T-helper 2 cell (primary cell): ENCODE results near the gene MCF2L.

ENCODE experiments used
- DNase-seq, 5 experiments: peaks; one replicate each; pipeline versions ENCODE4 v3.0.0 to v3.0.0-alpha.2; 2012 to 2022

Gene MCF2L

GRCh38 chr13:113033054-113033850, 64.2 kb downstream of the MCF2L start:
- no peak for DNase-seq

GRCh38 chr13:113034451-113035212, 65.6 kb downstream of the MCF2L start:
- DNase-seq: no peak

- no peak for DNase-seq
Observed at GRCh38 chr13:113035213-113035800, 66.3 kb downstream of the MCF2L start.

- DNase-seq: no peak
Observed at GRCh38 chr13:113036401-113036800, 67.4 kb downstream of the MCF2L start.

GRCh38 chr13:113040031-113040430, 71.0 kb downstream of the MCF2L start:
- no peak for DNase-seq

GRCh38 chr13:113040597-113041292, 71.7 kb downstream of the MCF2L start:
- DNase-seq: no peak

GRCh38 chr13:113041293-113041690, 72.3 kb downstream of the MCF2L start:
- no peak for DNase-seq

- DNase-seq: no peak
Observed at GRCh38 chr13:113041896-113042295, 72.9 kb downstream of the MCF2L start.

GRCh38 chr13:113042456-113042855, 73.4 kb downstream of the MCF2L start:
- no peak for DNase-seq

GRCh38 chr13:113043001-113043630, 74.1 kb downstream of the MCF2L start:
- no peak for DNase-seq

DNA sequence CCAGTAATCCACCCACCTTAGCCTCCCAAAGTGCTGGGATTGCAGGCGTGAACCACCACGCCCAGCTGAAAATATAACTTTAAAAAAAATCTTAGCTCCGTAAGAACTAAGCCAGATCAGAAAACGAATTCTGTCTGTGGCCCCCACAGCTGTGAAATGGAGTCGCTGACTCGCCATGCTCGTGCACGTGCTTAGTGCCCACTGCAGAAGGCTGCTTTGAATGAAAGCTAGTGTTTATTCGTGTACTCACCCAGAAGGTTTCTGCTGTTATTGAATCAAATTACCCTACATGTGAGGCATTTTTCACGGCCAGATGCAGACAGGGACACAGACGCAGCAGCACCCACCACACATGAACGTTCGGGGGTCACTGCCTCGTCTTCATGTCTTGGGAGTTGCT, 74.9 kb downstream of the MCF2L start:
- DNase-seq: no peak

DNA sequence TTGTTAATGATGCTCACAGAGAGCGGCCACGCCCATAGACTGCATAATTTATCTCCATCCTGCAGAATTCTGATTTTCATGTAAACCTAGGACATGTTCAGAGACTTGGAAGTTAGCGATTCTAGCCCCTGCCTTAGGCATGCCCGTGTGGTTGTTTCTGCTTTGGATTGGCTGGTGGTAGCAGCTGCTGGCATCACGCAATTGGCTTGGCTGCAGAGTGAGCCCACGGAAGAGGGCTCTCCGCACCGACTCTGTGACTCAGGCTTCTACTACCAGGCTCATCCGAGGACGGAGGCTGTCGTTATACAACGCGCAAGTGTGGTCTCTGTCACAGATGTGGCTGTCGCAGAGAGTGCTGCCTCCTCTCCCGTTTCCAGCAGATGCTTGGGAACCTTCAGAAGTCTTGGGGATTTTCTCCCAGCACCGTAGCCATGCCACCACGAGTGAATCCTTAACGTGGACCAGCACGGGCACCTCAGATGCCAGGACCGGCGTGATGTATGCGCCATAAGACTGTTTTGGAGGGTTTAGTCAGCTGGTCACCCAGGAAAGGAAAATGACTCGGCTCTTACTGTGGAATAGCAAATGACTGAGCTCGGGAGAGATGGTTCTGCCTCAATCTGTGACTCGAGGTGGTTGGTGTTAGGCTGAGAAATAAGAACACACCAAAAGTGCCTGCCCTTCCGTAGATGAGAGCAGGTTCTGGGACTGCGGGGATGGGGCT, 75.5 kb downstream of the MCF2L start:
- no peak for DNase-seq

DNA sequence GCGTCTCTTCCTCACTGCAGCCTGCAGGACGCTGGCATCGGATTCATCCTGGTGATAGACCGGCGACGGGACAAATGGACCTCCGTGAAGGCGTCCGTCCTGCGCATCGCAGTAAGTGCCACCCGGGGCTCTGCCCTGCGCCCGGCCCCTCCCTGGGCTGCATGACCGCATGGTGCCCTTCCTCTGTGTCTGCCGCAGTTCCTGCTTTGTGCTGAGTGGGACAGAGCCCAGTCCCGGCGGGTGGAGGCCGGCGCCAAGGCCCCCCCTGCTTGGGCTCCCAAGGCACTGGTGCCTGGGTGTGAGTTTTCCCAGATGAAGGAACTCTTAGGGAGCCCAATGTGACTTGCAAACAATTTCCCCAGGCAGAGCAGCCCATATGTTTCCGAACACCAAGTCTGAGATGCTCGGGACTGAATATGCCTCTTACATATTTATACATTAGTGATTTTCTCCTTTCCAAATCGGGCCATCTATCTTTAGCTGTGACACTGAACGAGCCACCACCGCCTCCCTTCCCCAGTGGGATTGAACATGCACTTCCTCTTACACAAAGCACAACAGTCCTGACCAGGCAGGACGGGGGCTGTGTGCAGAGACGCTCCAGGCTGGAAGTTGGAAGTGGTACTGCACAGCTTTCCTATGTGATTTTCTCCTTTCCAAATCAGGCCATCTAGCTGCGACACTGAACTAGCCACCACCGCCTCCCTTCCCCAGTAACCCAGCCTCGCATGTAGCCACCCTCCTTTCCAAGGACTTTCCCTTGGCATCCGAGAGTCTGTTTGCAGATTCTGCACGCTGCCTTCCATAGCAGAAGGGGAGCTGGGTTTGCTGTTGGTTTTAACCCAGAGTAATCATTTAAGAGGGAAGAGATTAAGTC, 76.5 kb downstream of the MCF2L start:
- DNase-seq: no peak

GRCh38 chr13:113046128-113046882, 77.3 kb downstream of the MCF2L start:
- no peak for DNase-seq

- DNase-seq: no peak
Observed at GRCh38 chr13:113046883-113047244, 77.8 kb downstream of the MCF2L start.

DNA sequence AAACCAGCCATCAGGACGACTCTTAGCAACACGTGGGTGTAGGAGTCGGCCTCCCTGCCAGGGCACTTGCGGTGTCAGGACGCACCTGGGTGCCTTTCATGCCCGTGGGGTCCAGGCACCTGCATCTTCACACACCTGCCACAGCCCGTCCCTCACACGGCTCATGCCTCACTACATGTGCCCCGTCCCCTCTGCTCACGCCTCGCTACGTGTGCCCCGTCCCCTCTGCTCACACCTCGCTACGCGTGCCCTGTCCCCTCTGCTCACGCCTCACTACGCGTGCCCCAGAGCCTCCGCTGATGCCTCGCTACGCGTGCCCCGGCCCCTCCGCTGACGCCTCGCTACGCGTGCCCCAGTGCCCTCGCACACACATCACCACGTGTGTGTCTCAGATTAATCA, 78.6 kb downstream of the MCF2L start:
- DNase-seq: no peak

DNA sequence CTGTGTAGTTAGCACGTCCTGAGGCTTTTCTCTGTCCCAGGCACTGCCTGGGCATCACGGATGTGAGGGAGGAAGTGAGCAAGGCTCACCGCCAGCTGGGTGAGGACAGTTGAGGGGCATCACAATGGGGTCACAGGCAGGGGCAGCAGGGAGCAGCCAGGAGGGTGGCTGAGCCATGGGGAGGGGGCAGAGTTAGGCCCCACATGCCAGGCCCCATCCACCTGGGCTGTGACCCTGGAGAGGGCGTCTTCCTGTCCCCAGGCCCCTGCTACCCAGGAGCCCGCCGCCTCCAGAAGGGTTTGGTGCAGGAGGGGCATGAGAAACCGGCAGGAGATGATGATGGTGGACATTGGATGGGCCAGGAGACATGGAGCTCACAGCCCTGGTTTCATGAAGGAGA, 79.8 kb downstream of the MCF2L start:
- no peak for DNase-seq

DNA sequence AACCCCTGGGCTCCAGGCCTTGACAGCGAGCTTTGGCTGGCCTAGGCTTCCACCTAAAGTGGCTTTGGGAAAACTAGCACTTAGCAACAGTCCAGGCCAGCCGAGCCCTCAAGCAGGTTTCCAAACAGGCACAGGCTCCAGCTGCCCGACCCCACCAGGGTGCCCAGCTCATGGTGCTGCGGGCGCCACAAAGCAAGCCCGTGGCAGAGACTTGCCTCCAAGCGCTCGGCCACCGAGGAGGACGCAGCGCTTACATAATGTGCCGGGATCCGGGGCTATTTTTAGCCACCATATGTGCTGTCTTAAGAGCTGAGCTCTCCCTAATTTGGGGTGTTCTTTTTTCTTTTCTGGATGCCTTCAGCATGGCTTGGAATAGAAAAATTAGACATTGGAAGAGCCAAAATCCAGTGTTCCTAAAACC, 80.5 kb downstream of the MCF2L start:
- DNase-seq: no peak

DNA sequence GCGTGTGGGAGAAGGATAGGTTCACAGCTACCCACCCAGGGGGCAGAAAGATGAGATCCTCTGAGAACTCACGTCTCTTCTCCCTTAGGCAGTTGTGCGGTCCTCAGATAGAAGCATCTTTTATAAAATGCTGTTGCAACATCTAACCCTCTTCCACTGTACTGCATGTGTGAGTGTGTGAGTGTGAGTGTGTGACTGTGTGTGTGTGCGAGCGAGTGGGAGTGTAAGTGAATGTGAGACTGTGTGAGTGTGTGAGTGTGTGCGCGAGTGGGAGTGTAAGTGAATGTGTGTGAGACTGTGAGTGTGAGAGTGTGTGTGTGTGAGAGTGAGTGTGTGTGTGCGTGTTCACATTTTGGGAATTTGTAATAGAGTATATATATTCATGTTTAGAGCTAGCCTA, 81.0 kb downstream of the MCF2L start:
- DNase-seq: no peak

DNA sequence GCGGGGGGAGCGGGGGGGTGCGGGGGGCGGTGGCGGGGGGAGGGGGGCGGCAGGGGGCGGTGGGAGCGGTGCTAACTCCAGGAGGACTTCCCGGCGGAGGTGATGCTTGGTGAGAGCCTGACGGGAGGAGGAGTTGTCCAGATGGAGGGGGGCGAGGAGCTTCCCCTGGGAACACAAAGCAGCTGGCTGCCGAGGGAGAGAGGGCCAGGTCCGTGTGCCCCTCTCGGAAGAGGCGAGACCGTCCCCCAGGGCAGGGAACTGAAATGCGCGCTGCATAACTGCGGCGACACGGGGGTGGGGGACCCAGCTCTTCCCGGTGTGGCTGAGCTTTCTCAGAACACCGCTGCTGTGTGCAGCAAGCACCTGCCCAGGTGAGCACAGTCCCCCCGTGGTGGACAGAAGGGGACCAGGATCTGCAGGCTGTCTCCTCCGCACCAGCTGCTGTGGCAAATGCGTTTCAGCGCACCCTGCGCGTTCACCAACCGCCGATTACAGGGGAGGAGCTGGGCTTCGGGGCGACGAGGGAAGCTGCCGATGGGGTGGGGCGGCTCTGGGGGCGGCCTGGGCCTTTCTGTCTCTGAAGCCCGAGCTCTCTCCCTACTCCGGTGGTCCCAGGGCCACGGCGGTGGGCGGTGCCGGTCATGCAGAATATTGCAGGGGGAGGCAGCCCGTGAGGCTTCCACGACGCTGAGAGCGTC, 81.9 kb downstream of the MCF2L start:
- DNase-seq: no peak
